Fibroblast of skin of left quadriceps (primary cell): ENCODE data around the gene MYO16.
A peak's percentile ranks its signal among the peaks of the same experiment; 100 is the strongest.

ENCODE experiments used
- DNase-seq, 2 experiments: peaks; one replicate each; pipeline ENCODE4 v3.0.0-alpha.2; 2013; ENCODE audit warnings: low read depth in 2 of 2

The MYO16 gene

GRCh38 chr13:108929532-108930206, 300.3 kb downstream of the MYO16 start:
- no peak for DNase-seq

DNA sequence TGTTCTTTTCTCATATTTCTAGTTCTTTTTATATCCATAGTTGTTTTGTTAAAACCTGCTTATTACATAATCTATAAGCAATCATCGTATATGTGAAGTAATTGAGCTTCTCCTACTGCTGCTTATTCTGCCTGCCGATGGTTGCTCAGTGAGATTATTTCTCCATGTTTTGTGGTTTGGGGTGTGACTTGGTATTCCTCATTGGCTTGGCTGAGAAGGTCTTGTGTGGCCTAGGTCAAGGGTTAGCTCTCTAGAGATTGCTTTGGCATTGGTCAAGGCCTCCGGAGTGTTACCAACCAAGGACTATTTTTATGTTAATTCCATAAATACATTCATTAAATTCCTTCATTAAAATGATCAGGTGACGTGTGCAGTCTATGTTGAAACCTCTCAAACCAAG, 302.8 kb downstream of the MYO16 start:
- no peak for DNase-seq

DNA sequence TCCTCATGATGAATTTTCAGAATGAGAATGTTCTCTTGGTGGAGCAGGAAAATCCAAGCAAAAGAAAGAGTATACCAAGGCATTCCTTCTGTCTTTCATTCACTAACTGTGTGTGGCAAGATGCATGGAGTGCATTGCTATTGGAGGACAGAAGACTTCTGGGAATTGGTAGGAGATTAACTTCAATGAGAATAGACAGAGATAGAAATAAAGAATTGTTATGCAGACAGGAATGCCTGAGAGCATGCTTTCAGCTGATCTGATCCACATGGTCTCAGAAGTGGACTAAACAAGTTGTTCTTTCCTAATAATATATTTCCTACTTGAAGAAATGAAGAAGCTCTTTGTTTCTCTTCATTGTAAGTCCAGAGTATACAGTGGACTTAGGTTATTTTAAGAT, 303.6 kb downstream of the MYO16 start:
- DNase-seq: no peak

GRCh38 chr13:108938155-108938554, 308.7 kb downstream of the MYO16 start:
- DNase-seq: no peak

DNA sequence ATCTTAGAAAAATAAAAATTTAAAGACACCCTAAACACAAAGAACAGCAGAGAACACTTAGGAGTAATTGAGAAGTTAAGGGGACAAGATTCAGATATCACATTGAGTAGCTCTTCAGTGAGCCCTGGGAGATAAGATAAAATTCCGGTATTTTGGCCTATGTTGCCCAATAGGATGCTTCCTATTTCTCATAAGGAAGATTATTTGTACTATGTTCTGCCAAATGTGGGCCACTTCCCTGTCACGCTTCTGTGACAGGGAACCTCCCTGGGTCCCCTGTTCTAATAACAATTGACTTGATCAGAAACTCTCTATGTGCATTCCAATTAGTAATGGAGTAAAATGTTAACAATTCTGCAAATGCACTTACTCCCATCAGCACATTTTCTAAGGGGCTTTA, 310.7 kb downstream of the MYO16 start:
- DNase-seq: no peak

- no peak for DNase-seq
Observed at GRCh38 chr13:108943842-108944241, 314.4 kb downstream of the MYO16 start.

- DNase-seq: peak in 1 of 2 experiments; percentile 25
Observed at GRCh38 chr13:108944760-108945159, 315.3 kb downstream of the MYO16 start.

- peak; percentile 84 to 86 for DNase-seq
Observed at GRCh38 chr13:108947551-108948030, 318.2 kb downstream of the MYO16 start.

GRCh38 chr13:108948251-108948671, 318.9 kb downstream of the MYO16 start:
- no peak for DNase-seq

GRCh38 chr13:108950333-108951010, 321.1 kb downstream of the MYO16 start:
- DNase-seq: no peak

GRCh38 chr13:108955741-108956140, 326.3 kb downstream of the MYO16 start:
- DNase-seq: no peak

DNA sequence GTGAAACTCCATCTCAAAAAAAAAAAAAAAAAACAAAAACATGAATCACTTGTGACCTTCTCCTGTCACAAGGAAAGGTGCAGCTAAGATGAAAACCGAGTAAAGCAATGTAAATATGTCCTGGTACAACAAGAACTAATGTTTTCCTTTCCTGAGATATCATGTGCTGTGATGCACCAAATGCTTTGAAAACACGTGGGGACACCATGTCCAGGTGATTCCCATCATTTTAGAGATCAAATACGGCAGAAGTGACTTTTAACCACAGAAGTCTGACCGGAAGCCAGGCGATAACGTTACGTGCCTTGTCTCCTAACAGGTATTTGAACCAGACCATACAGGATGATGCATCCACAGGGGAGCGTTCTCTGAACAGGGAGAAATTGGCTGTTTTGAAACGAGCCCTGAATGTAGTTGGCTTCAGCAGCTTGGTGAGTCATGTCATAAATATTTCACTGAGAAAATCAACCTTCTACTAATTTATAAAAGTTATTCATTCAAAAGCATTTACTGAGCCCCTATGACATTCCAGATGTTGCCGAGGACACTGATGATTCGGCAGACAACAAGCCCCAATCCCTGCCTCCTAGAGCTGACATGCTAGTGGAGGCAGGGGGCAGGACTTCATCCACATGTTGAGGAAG, 328.1 kb downstream of the MYO16 start:
- DNase-seq: peak; percentile 85 to 87

DNA sequence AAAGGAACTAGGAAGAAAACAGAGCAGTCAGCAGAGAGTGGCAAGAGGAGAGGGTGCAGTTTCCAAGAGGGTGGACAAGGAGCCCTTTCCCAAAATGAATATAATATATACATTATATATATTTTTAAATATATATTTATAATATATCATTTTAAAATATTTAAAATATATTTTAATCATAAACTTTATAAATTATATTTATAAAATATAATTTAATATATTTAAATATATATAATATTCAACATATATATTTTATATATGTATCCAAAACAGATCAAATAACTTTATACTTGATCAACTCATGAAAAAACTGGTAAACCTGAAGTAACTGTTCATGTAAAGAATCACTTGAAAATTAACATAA, 328.6 kb downstream of the MYO16 start:
- DNase-seq: no peak

DNA sequence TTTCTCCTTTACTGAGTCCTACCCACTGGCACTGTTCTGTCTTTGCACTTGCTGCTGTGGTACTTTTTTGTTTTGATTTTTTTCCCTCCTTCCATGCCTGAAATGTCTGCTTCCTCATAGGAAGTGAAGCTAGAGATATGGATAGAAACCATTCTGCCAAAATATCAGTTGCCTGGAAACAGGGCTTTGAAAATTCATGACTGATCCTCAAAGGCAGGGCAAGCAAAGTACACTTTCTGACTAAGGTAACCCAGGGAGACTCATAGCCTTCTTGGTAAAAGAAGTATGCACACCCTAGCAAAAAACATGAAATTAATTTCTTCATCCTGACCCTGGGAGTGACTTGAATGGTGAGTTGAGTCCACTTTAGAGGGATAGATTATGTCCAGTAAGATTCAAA, 329.8 kb downstream of the MYO16 start:
- DNase-seq: no peak

GRCh38 chr13:108960006-108960405, 330.6 kb downstream of the MYO16 start:
- DNase-seq: no peak

DNA sequence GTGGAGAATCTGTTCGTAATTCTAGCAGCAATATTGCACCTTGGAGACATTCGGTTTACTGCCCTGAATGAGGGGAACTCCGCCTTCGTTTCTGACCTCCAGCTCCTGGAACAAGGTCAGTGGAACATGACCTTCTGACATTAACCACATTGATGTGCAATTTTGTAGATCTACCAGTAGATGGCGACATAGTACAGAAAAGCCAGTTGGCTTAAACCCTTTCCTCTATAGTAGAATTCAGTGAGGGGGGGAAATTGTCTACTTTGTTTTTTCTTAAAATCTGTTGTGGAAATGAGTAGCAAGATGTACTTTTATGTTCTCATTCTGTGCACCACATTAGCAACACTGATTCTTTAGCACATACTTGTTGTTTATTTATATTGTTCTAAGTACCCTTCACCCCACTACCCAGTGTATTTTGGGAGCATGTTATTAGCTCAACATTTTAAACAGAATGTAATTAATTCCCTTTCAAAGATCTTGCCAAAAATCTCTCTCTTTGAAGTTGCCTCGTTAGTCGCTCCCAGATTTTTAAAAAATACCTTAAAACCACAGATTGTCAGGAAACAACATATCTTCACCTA, 332.2 kb downstream of the MYO16 start:
- DNase-seq: peak in 1 of 2 experiments; percentile 15

- no peak for DNase-seq
Observed at GRCh38 chr13:108962654-108963053, 333.2 kb downstream of the MYO16 start.

DNA sequence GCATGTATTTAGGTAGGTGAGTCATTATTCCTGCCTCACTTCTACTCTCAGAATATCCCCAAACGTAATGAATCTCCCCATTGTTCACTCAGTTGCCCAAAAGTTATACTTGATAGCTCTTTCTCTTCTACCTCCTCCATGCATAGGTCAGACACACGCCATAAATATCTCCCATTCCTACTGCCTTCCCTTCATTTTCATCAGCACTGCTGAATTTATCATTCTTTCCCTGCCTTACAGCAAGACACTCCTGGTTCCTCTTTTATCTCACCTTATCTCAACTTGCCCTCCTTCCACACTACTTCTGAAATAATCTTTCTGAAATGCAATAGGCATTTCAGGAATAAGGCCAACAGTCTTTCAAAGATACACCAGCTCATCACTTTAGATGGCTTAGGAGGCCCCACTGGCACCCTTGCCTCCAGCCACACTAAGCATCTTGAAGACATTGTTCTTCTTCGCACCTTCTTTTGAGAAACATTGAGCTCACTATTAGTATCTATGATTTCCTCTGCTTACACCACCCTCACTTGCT, 333.9 kb downstream of the MYO16 start:
- DNase-seq: no peak

DNA sequence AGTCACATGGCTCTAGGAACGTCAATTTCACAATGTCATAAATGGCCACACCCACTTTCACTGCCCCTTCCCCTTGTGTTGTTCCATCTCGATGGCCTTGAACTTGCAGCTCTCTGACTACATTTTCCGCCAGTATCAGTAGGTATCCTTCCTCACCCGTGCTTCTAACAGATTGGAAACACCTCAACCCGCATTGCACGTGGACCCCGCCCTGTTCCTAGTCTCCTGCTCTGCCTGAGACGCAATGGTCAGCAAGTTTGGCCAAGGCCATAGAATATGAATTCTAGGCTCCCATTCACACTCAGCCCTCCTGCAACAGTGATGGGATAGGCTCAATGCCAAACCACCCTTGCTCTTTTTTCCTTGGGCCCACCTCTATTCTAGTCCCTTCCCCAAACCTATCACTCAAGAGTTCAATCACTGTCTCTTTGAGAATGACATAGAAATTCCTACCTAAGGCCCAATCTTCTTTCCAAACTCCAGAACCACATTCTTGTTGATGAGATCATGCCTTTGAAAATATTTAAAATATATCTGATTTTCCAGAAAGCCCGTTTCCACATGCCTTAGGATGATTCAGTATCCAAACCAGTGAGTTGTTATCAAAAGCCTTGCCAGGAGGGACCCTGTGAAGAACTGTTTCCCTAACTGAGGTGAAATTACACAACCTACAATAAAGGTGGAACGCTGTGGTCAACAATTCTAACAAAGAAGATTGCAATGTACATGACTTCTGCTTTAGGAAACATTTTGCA, 334.6 kb downstream of the MYO16 start:
- DNase-seq: peak in 1 of 2 experiments; percentile 46

GRCh38 chr13:108964606-108965005, 335.2 kb downstream of the MYO16 start:
- DNase-seq: no peak

DNA sequence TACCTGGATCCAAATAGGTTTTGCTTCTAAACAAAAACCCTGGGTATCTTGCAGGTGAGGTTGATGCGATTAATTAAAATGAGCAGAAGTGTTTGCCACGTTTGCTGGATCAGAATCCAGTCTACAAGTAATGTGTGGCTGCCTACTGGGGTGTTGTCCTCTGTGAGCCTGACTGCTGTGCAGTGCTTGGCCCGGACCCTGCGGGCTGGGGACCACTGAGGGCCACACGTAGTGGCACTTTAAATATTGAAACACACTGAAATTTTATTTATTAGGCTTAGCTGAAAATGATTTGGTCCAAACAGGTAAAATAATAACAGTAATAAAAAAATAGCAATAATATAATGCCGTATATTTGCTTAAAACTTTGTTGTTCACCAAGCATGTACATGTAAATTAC, 338.0 kb downstream of the MYO16 start:
- no peak for DNase-seq

DNA sequence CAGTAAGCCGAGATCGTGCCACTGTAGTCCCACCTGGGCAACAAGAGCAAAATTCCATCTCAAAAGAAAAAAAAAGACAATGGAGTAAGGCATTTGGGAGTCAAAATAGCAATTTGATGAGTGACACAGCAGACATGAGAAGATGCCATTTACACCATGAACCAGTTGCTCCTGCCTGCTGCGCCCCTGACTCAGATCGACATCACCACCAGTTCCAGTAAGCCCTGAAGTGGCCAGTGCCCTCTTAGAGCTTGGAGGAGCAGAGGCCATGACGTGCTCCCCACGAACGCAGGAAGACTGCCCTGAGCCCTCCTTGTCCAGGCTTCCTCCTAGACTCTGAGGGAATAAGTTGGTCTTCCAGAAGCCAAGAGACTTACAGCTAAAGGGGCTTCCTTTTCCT, 339.2 kb downstream of the MYO16 start:
- DNase-seq: no peak
